Measurements from ENCODE around the gene FHIT.

The FHIT gene

DNA sequence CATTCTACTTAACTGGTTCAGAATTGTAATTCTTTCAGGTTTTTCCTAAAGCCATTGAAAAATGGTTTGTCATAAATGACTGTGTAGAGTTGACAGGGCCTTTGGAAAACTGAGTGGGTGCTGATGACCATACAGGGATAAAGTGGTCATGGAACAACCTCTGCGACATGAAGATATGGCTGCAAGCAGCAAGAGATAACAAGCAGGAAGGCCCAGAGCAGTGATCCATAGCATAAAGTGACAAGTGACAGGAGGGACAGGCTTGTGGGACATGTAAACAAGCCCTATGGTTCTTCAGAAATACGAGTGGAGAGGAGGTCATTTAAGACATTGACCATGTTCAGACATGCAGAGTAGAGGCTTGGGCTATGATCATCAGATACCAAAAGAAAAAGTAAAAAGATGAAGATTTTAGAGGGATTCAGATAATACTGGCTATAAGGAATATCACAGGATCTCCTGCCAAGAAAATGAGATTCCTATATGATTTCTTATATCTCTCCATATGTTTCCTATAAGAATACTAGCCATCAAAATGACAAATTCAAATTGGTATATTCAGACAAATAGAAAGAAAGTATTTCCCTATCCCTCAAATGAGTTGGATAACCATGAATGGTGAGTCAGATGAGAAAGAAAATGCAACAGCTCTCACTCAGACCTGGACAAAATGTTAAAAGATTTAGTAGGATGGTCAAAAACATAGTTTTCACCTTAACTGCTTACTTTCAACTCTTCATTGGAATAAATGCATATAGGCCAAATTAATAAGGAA lies 1373.8 kb downstream of the FHIT start:
- no peak for TF ChIP-seq POLR2A (IDR thresholded peaks at IDR 0.05; ENCODE audit: low read depth, low read length)
- no peak for TF ChIP-seq POLR2AphosphoS5 (IDR thresholded peaks at IDR 0.05; ENCODE audit: low read depth, low read length)
- TF ChIP-seq TAF1 (IDR thresholded peaks at IDR 0.05; ENCODE audit: borderline replicate concordance, low read depth, low read length) = no peak
- FAIRE-seq = no peak
- no peak for DNase-seq (ENCODE audit: insufficient read length)

- TF ChIP-seq TAF1 (IDR thresholded peaks at IDR 0.05; ENCODE audit: borderline replicate concordance, low read depth, low read length) (no peak), POLR2AphosphoS5 (IDR thresholded peaks at IDR 0.05; ENCODE audit: low read depth, low read length) (no peak), POLR2A (IDR thresholded peaks at IDR 0.05; ENCODE audit: low read depth, low read length) (no peak)
- FAIRE-seq (no peak), DNase-seq (ENCODE audit: insufficient read length) (no peak)
Measured at GRCh38 chr3:59876533-59877062, 1374.7 kb downstream of the FHIT start.

GRCh38 chr3:59873576-59874230 lies 1377.5 kb downstream of the FHIT start:
- FAIRE-seq (no peak), DNase-seq (ENCODE audit: insufficient read length) (no peak)
- TF ChIP-seq TAF1 (IDR thresholded peaks at IDR 0.05; ENCODE audit: borderline replicate concordance, low read depth, low read length) (no peak), POLR2A (IDR thresholded peaks at IDR 0.05; ENCODE audit: low read depth, low read length) (no peak), POLR2AphosphoS5 (IDR thresholded peaks at IDR 0.05; ENCODE audit: low read depth, low read length) (no peak)

DNA sequence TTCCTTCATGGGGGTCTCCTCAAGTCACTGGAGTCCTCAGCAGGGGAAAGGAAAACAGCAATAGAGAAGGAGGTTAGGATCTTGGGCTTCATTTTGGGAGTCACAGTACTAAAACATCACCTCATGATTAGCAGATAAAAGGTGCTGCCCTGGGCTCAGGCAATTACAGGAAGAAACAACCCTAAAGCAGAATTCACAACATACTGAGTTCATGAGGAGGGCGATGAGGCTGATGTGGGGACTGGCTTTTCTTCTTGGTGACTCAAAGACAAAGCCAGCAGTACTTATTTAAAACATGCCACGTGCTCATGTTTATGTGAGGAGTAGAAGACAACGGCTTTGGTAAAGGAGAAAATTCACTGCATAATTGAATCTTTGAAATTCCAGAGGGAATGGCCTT lies 1379.1 kb downstream of the FHIT start:
- TF ChIP-seq TAF1 (IDR thresholded peaks at IDR 0.05; ENCODE audit: borderline replicate concordance, low read depth, low read length) (no peak), POLR2A (IDR thresholded peaks at IDR 0.05; ENCODE audit: low read depth, low read length) (no peak), POLR2AphosphoS5 (IDR thresholded peaks at IDR 0.05; ENCODE audit: low read depth, low read length) (no peak)
- DNase-seq (ENCODE audit: insufficient read length) (no peak), FAIRE-seq (no peak)

GRCh38 chr3:59867185-59868002 lies 1383.9 kb downstream of the FHIT start:
- no peak for DNase-seq (ENCODE audit: insufficient read length)

GRCh38 chr3:59866076-59866475 lies 1385.2 kb downstream of the FHIT start:
- FAIRE-seq (no peak), DNase-seq (ENCODE audit: insufficient read length) (no peak)
- TF ChIP-seq TAF1 (IDR thresholded peaks at IDR 0.05; ENCODE audit: borderline replicate concordance, low read depth, low read length) (no peak), POLR2A (IDR thresholded peaks at IDR 0.05; ENCODE audit: low read depth, low read length) (no peak), POLR2AphosphoS5 (IDR thresholded peaks at IDR 0.05; ENCODE audit: low read depth, low read length) (no peak)

More at GRCh38 chr3:59867185-59868002, 1383.9 kb downstream of the FHIT start:
- TF ChIP-seq POLR2A (IDR thresholded peaks at IDR 0.05; ENCODE audit: low read depth, low read length) (no peak), POLR2AphosphoS5 (IDR thresholded peaks at IDR 0.05; ENCODE audit: low read depth, low read length) (no peak), TAF1 (IDR thresholded peaks at IDR 0.05; ENCODE audit: borderline replicate concordance, low read depth, low read length) (no peak)
- no peak for FAIRE-seq

DNA sequence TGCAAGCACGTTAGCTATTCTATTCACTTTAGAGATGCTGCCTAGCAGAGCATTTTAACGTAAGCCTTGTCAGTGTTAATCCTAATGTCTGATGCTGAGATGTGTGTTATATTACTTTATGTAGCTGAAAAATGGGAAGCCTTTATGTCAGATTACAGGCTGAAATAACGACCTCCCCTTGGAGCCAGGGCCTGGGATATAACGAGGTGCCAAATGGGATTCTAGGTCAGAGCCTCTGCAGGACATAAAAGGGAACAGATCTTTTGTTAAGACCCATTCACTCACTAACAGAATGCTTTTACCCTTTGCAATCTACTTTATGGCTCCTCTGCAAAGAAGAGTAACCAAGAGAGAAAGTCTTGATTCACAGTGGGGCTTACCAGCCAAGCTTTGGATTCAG lies 1385.9 kb downstream of the FHIT start:
- DNase-seq (ENCODE audit: insufficient read length) (no peak), FAIRE-seq (no peak)
- TF ChIP-seq POLR2A (IDR thresholded peaks at IDR 0.05; ENCODE audit: low read depth, low read length) (no peak), POLR2AphosphoS5 (IDR thresholded peaks at IDR 0.05; ENCODE audit: low read depth, low read length) (no peak), TAF1 (IDR thresholded peaks at IDR 0.05; ENCODE audit: borderline replicate concordance, low read depth, low read length) (no peak)

DNA sequence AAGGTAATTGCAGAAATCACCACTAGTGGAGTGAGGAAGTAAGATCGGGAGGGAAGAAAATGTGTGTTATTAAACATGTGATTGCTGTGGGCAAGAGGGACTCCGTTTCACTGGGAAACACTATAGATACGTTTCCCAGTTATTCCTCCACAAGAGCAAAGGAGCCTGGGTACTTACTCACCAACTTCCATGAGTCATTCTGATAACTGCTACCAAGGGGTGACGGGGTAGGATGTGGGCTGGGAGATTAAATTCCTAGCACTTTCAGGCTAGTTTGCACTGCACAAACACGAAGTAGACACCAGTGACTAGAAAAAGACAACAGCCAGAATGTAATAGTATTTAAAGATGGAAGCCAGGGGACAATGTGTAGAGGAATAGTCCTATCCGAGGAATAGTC lies 1388.6 kb downstream of the FHIT start:
- FAIRE-seq (no peak), DNase-seq (ENCODE audit: insufficient read length) (no peak)
- TF ChIP-seq POLR2A (IDR thresholded peaks at IDR 0.05; ENCODE audit: low read depth, low read length) (no peak), POLR2AphosphoS5 (IDR thresholded peaks at IDR 0.05; ENCODE audit: low read depth, low read length) (no peak), TAF1 (IDR thresholded peaks at IDR 0.05; ENCODE audit: borderline replicate concordance, low read depth, low read length) (no peak)

- TF ChIP-seq POLR2A (IDR thresholded peaks at IDR 0.05; ENCODE audit: low read depth, low read length) (no peak), TAF1 (IDR thresholded peaks at IDR 0.05; ENCODE audit: borderline replicate concordance, low read depth, low read length) (no peak), POLR2AphosphoS5 (IDR thresholded peaks at IDR 0.05; ENCODE audit: low read depth, low read length) (no peak)
- DNase-seq (ENCODE audit: insufficient read length) (peak; percentile 26), FAIRE-seq (peak; percentile 76)
Measured at GRCh38 chr3:59857589-59858346, 1393.5 kb downstream of the FHIT start.

- no peak for TF ChIP-seq POLR2A (IDR thresholded peaks at IDR 0.05; ENCODE audit: low read depth, low read length)
- no peak for TF ChIP-seq POLR2AphosphoS5 (IDR thresholded peaks at IDR 0.05; ENCODE audit: low read depth, low read length)
- TF ChIP-seq TAF1 (IDR thresholded peaks at IDR 0.05; ENCODE audit: borderline replicate concordance, low read depth, low read length) = no peak
- FAIRE-seq (no peak), DNase-seq (ENCODE audit: insufficient read length) (no peak)
Measured at GRCh38 chr3:59856934-59857460, 1394.3 kb downstream of the FHIT start.

Data from GM12892 (cell line).